C4-2B (cell line): ENCODE results near the gene MDK.

Experiments
- ZFX ChIP-seq: fragments of 450-650 bp; IDR thresholded peaks from 2 replicates; pipeline ENCODE4 v1.6.1; 2017
- TF ChIP-seq, protein P1 (sequence below): fragments of 450-650 bp; conservative IDR thresholded peaks from 2 replicates; pipeline ENCODE4 v1.5.1; 2017; ENCODE audit warnings: mild to moderate bottlenecking

DNA sequence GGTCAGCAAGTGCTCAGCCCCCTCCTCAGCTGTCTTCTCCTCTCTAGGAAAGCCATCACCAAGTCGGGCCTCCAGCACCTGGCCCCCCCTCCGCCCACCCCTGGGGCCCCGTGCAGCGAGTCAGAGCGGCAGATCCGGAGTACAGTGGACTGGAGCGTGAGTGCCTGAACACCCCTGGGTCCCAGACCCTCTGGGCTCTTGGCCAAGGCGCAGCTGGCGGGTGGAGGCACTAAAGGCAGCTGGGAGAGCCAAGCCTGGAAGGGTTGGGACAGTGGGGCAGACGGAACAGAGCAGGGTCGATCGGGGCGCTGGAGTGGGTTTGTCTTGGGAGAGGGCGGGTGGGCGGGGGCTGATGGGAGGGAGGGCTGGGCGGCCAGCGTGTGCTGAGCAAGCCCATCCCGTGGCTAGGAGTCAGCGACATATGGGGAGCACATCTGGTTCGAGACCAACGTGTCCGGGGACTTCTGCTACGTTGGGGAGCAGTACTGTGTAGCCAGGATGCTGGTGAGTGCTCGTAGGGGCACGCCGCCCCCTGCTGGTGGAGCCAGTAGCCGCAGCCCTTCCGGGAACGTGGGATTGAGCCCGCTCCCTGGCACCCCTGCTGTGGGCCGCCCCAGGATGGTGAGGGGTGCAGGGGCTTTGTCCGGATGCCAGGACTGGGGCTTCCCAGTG, 14.1 kb upstream of the MDK start:
- TF ChIP-seq, protein P1, sequence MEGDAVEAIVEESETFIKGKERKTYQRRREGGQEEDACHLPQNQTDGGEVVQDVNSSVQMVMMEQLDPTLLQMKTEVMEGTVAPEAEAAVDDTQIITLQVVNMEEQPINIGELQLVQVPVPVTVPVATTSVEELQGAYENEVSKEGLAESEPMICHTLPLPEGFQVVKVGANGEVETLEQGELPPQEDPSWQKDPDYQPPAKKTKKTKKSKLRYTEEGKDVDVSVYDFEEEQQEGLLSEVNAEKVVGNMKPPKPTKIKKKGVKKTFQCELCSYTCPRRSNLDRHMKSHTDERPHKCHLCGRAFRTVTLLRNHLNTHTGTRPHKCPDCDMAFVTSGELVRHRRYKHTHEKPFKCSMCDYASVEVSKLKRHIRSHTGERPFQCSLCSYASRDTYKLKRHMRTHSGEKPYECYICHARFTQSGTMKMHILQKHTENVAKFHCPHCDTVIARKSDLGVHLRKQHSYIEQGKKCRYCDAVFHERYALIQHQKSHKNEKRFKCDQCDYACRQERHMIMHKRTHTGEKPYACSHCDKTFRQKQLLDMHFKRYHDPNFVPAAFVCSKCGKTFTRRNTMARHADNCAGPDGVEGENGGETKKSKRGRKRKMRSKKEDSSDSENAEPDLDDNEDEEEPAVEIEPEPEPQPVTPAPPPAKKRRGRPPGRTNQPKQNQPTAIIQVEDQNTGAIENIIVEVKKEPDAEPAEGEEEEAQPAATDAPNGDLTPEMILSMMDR = peak; percentile 91
- TF ChIP-seq ZFX = no peak
